Measurements from ENCODE around the gene TRANK1. TPM values are rescaled to one million over a fixed set of nuclear protein-coding genes. Genes with fewer than 3 reads are reported as not detected.
"Not testable (repeated sequence)": the region's sequence is repeated elsewhere in the genome, so short reads cannot be mapped to it uniquely, and the experiment has no call there.

The TRANK1 gene
- total RNA-seq, 1 donor from 2014 or later: 38.5 TPM

DNA sequence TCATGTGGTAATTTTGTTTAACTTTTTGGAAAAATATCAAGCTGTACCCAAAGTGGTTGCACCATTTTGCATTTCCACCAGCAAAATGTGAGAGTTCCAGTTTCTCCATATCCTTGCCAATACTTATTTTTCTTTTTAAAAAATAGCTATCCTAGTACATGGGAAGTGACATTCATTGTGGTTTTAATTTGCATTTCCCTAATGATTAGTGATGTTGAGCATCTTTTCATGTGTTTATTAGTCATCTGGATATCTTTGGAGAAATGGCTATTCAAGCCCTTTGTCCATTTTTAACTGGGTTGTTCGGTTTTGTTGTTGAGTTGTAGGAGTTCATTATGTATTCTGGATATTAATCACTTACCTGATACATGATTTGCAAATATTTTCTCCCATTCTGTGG, 19.5 kb upstream of the TRANK1 start:
- Histone ChIP-seq H3K36me3 (no peaks in the 10 kb centered on the region), H3K27ac (no peak overlapping the region), H3K9me3 (no peaks in the 10 kb centered on the region), H3K4me1 (peaks cover under 1% of the 10 kb centered on the region), H3K4me3 (no peak overlapping the region), H3K27me3 (no peaks in the 10 kb centered on the region)
- TF ChIP-seq, protein P1, sequence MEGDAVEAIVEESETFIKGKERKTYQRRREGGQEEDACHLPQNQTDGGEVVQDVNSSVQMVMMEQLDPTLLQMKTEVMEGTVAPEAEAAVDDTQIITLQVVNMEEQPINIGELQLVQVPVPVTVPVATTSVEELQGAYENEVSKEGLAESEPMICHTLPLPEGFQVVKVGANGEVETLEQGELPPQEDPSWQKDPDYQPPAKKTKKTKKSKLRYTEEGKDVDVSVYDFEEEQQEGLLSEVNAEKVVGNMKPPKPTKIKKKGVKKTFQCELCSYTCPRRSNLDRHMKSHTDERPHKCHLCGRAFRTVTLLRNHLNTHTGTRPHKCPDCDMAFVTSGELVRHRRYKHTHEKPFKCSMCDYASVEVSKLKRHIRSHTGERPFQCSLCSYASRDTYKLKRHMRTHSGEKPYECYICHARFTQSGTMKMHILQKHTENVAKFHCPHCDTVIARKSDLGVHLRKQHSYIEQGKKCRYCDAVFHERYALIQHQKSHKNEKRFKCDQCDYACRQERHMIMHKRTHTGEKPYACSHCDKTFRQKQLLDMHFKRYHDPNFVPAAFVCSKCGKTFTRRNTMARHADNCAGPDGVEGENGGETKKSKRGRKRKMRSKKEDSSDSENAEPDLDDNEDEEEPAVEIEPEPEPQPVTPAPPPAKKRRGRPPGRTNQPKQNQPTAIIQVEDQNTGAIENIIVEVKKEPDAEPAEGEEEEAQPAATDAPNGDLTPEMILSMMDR (IDR thresholded peaks at IDR 0.05): no peak
- intact Hi-C loops (cut with DNase I): no loop called here
- DNase-seq (no peak), ATAC-seq (no peak)

DNA sequence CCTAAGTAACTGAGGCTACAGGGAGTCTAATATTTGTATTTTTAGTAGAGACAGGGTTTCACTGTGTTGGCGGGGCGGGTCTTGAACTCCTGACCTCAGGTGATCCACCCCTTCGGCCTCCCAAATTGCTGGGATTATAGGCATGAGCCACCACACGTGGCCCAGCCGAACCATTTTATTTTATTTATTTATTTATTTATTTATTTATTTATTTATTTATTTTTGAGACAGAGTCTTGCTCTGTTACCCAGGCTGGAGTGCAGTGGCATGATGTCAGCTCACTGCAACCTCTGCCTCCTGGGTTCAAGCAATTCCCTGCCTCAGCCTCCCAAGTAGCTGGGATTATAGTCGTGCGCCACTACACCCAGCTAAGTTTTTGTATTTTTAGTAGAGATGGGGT, 18.2 kb upstream of the TRANK1 start:
- ATAC-seq; intact Hi-C loops (cut with DNase I); H3K4me3 ChIP-seq; H3K9me3 ChIP-seq; H3K27ac ChIP-seq; DNase-seq; H3K27me3 ChIP-seq; H3K36me3 ChIP-seq; H3K4me1 ChIP-seq: not testable (repeated sequence)

DNA sequence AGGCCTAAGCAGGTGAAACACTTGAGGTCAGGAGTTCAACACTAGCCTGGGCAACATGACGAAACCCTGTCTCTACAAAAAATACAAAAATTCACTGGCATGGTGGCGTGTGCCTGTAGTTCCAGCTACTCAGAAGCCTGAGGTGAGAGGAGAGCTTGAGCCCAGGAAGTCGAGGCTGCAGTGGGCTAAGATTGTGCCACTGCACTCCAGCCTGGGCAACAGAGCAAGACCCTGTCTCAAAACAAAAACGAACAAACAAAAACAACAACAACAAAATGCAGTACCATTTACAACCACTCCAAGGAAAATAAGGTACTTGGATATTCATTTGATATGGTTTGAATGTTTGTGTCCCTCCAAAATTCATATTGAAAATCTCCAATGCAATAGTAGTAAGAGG, 15.6 kb upstream of the TRANK1 start:
- Histone ChIP-seq H3K4me3 (no peak overlapping the region), H3K27ac (no peak overlapping the region), H3K4me1 (no peaks in the 10 kb centered on the region), H3K27me3 (no peaks in the 10 kb centered on the region), H3K36me3 (no peaks in the 10 kb centered on the region), H3K9me3 (no peaks in the 10 kb centered on the region)
- DNase-seq (no peak), ATAC-seq (no peak)
- intact Hi-C loops (cut with DNase I): no loop called here
- TF ChIP-seq, protein P1 (IDR thresholded peaks at IDR 0.05): no peak

DNA sequence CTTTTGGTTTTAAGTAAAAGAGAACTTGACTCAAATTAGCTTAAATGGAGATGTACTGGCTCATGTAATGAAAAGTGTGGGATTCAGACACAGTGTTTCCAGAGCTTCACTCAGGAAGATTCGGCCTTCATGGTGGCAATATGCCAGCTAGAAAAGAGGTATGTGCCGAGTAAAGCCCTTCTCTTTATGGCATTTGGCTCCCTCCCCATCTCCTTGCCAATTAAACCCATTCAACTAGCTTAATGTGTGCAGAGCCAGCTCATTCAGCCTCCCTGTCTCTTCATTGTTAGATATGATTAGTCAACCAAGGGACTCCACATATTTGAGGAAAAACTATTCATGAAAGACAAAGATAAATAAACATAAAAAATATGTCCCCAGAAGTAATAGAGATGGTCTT, 15.0 kb upstream of the TRANK1 start:
- intact Hi-C loops (cut with DNase I): loop anchor here (10.0 kb wide), 1 partner anchor 225 kb away; no protein-coding TSS in a partner anchor
- Histone ChIP-seq H3K27ac (no peak overlapping the region), H3K9me3 (no peaks in the 10 kb centered on the region), H3K4me1 (no peaks in the 10 kb centered on the region), H3K4me3 (no peak overlapping the region), H3K36me3 (no peaks in the 10 kb centered on the region), H3K27me3 (no peaks in the 10 kb centered on the region)
- TF ChIP-seq, protein P1 (IDR thresholded peaks at IDR 0.05): no peak
- no peak for ATAC-seq
- DNase-seq: no peak

DNA sequence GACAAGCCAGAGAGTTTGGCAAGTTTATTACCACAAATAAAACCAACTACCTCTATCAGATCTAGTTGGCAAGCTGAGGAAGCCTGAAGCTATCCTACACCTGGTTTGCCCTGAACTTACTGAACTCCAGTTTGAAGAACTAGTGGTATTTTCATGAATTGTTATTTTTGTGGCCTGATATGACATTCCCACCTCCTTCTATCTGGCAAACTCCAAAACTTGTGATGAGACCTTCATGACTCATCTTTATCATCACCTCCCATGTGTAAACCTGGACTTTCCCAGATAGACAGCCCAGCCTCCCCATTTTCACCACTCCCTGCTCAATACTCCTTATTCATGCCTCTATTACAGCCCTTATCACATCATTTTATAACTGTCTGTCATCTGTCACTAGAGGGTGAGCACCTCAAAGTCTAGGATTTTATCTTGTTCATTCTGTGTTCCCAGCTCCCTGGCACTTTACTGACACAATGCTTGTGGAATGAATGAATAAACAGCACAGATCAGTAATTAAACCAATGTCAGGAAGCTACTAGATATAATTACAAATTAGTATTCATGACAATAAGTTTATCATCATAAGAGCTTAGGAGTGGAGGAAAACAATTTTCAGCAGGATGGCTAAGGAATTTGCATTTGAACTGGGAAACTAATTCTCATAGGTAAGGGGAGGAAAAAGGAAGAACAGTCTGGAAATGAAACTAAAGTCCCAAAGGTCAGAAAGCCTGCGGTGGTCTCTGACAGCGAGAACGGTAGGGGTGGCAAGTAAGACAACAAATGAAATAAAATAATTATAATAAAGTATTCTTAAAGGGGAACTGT, 13.2 kb upstream of the TRANK1 start:
- Histone ChIP-seq H3K36me3 (no peaks in the 10 kb centered on the region), H3K27ac (peak overlapping the region; percentile 7), H3K27me3 (no peaks in the 10 kb centered on the region), H3K4me1 (no peaks in the 10 kb centered on the region), H3K4me3 (no peak overlapping the region), H3K9me3 (no peaks in the 10 kb centered on the region)
- ATAC-seq (no peak), DNase-seq (no peak)
- TF ChIP-seq, protein P1 (IDR thresholded peaks at IDR 0.05): no peak
- intact Hi-C loops (cut with DNase I): loop anchor here (10.0 kb wide), 1 partner anchor 223 kb away; no protein-coding TSS in a partner anchor

DNA sequence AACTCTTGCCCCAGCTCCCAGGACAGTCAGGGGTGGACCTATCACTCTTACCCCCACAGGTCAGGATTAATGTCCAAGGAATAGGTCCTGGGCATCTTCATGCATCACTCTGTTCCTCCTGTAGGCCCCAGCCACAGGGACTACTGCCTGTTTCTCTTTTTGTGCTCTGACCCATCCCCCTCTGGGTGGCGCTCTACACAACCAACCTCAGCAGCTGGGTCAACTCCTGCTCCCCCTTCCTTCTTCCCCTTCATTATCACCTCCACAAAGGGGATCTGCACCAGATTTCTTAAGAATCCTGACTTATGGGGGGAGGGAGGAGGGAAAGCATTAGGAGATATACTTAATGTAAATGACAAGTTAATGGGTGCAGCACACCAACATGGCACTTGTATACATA, 12.2 kb upstream of the TRANK1 start:
- TF ChIP-seq, protein P1 (IDR thresholded peaks at IDR 0.05): no peak
- Histone ChIP-seq H3K36me3 (no peaks in the 10 kb centered on the region), H3K4me3 (no peak overlapping the region), H3K4me1 (no peaks in the 10 kb centered on the region), H3K27me3 (no peaks in the 10 kb centered on the region), H3K27ac (no peak overlapping the region), H3K9me3 (no peaks in the 10 kb centered on the region)
- no peak for ATAC-seq
- DNase-seq: no peak
- intact Hi-C loops (cut with DNase I): loop anchor here (10.0 kb wide), 1 partner anchor 222 kb away; no protein-coding TSS in a partner anchor
